ENCODE measurements around the gene NUDT2. TPM values are rescaled to one million over a fixed set of nuclear protein-coding genes. Genes with fewer than 3 reads are reported as not detected.

Gene NUDT2
- total RNA-seq, 2 experiments from 2014 or later: 14.9 to 22.9 TPM

- Mint-ChIP-seq H3K9me3 (ENCODE audit: low read depth) (no peaks in the 10 kb centered on the region), H3K27me3 (no peaks in the 10 kb centered on the region), H3K4me3 (peak overlapping the region; percentile 67), H3K36me3 (ENCODE audit: low read depth) (no peaks in the 10 kb centered on the region), H3K4me1 (peaks cover 36% of the 10 kb centered on the region), H3K27ac (peak overlapping the region; percentile 59)
- CTCF ChIA-PET: interaction anchor here (0.6 to 9.2 kb wide), 16 partner anchors 16 to 455 kb away, joined by 3 to 76 read pairs (median 4); partner anchors contain the start of genes UBAP1 and UBAP2
- peak; percentile 41 for ATAC-seq
- peak; percentile 96 for DNase-seq
- intact Hi-C loops (cut with DNase I, micrococcal nuclease): loop anchor here (1.0 to 5.0 kb wide), 9 partner anchors 79 to 738 kb away; partner anchors contain the start of genes ATOSB (in 1 of the 2), DCAF12 (in 1 of the 2), DNAI1 (in 1 of the 2) and FAM219A (in 1 of the 2)
- POLR2A ChIA-PET: interaction anchor here (0.5 to 0.6 kb wide), 2 partner anchors 357 to 1953 kb away, joined by 3 read pairs; no protein-coding TSS in a partner anchor
Measured at GRCh38 chr9:34379334-34380033, 50.1 kb downstream of the NUDT2 start.

- ChIA-PET CTCF (interaction anchor here (0.6 to 9.2 kb wide), 5 partner anchors 47 to 331 kb away, joined by 3 to 76 read pairs (median 3); partner anchors contain the start of gene UBAP2), POLR2A (no interaction called here)
- H3K27ac Mint-ChIP-seq: peak overlapping the region; percentile 61
- H3K4me1 Mint-ChIP-seq: peaks cover 36% of the 10 kb centered on the region
- peak overlapping the region; percentile 67 for H3K4me3 Mint-ChIP-seq
- intact Hi-C loops (cut with DNase I, micrococcal nuclease): loop anchor here (1.0 to 2.0 kb wide), 5 partner anchors 78 to 564 kb away; partner anchors contain the start of genes DNAI1 (in 1 of the 2) and FAM219A (in 1 of the 2)
- H3K36me3 Mint-ChIP-seq (ENCODE audit: low read depth): no peaks in the 10 kb centered on the region
- DNase-seq (peak; percentile 48), ATAC-seq (no peak)
- H3K27me3 Mint-ChIP-seq: no peaks in the 10 kb centered on the region
- H3K9me3 Mint-ChIP-seq (ENCODE audit: low read depth): no peaks in the 10 kb centered on the region
Measured at GRCh38 chr9:34380034-34380510, 50.7 kb downstream of the NUDT2 start.

- POLR2A ChIA-PET: no interaction called here
- CTCF ChIA-PET: interaction anchor here (0.6 to 9.2 kb wide), 6 partner anchors 24 to 332 kb away, joined by 3 to 76 read pairs (median 3); partner anchors contain the start of gene UBAP2
- peaks cover 31% of the 10 kb centered on the region for H3K4me1 Mint-ChIP-seq
Measured at GRCh38 chr9:34380511-34381315, 51.3 kb downstream of the NUDT2 start.

GRCh38 chr9:34381323-34381722, 52.0 kb downstream of the NUDT2 start:
- peak overlapping the region; percentile 67 for H3K4me3 Mint-ChIP-seq
- peaks cover 25% of the 10 kb centered on the region for H3K4me1 Mint-ChIP-seq
- ChIA-PET CTCF (interaction anchor here (1.1 to 9.2 kb wide), 2 partner anchors 23 to 48 kb away, joined by 3 to 76 read pairs; no protein-coding TSS in a partner anchor), POLR2A (no interaction called here)
- ATAC-seq: no peak
- intact Hi-C loops (cut with DNase I, micrococcal nuclease): loop anchor here in 1 of 2 experiments (2.0 kb wide), 1 partner anchor 125 kb away; no protein-coding TSS in a partner anchor
- H3K27me3 Mint-ChIP-seq: no peaks in the 10 kb centered on the region
- no peaks in the 10 kb centered on the region for H3K36me3 Mint-ChIP-seq (ENCODE audit: low read depth)
- peak overlapping the region; percentile 27 for H3K27ac Mint-ChIP-seq
- no peaks in the 10 kb centered on the region for H3K9me3 Mint-ChIP-seq (ENCODE audit: low read depth)
- peak; percentile 36 for DNase-seq

More at GRCh38 chr9:34380511-34381315, 51.3 kb downstream of the NUDT2 start:
- Mint-ChIP-seq H3K36me3 (ENCODE audit: low read depth) (no peaks in the 10 kb centered on the region), H3K27me3 (no peaks in the 10 kb centered on the region), H3K27ac (peak overlapping the region; percentile 61), H3K4me3 (peak overlapping the region; percentile 67), H3K9me3 (ENCODE audit: low read depth) (no peaks in the 10 kb centered on the region)
- intact Hi-C loops (cut with DNase I, micrococcal nuclease): loop anchor here (1.0 to 2.0 kb wide), 5 partner anchors 78 to 564 kb away; partner anchors contain the start of genes DNAI1 (in 1 of the 2) and FAM219A (in 1 of the 2)
- DNase-seq (peak; percentile 92), ATAC-seq (peak; percentile 54)

GRCh38 chr9:34382054-34382453, 52.7 kb downstream of the NUDT2 start:
- no peak overlapping the region for H3K27ac Mint-ChIP-seq
- H3K9me3 Mint-ChIP-seq (ENCODE audit: low read depth): no peaks in the 10 kb centered on the region
- no peaks in the 10 kb centered on the region for H3K27me3 Mint-ChIP-seq
- DNase-seq (no peak), ATAC-seq (no peak)
- H3K36me3 Mint-ChIP-seq (ENCODE audit: low read depth): no peaks in the 10 kb centered on the region
- H3K4me1 Mint-ChIP-seq: peaks cover 24% of the 10 kb centered on the region
- intact Hi-C loops (cut with DNase I, micrococcal nuclease): no loop called here
- no peak overlapping the region for H3K4me3 Mint-ChIP-seq
- POLR2A ChIA-PET: no interaction called here
- CTCF ChIA-PET: interaction anchor here (9.2 kb wide), 1 partner anchor 49 kb away, joined by 76 read pairs; no protein-coding TSS in a partner anchor

- POLR2A ChIA-PET: interaction anchor here (0.6 kb wide), 1 partner anchor 80 kb away, joined by 3 read pairs; no protein-coding TSS in a partner anchor
- Mint-ChIP-seq H3K36me3 (ENCODE audit: low read depth) (no peaks in the 10 kb centered on the region), H3K27ac (no peak overlapping the region), H3K27me3 (no peaks in the 10 kb centered on the region), H3K4me3 (no peak overlapping the region), H3K9me3 (ENCODE audit: low read depth) (no peaks in the 10 kb centered on the region), H3K4me1 (peaks cover 23% of the 10 kb centered on the region)
- intact Hi-C loops (cut with DNase I, micrococcal nuclease): no loop called here
- CTCF ChIA-PET: interaction anchor here (0.6 kb wide), 1 partner anchor 71 kb away, joined by 4 read pairs; no protein-coding TSS in a partner anchor
- DNase-seq (no peak), ATAC-seq (no peak)
Measured at GRCh38 chr9:34382879-34383278, 53.5 kb downstream of the NUDT2 start.

GRCh38 chr9:34383904-34384303, 54.5 kb downstream of the NUDT2 start:
- DNase-seq (no peak), ATAC-seq (no peak)
- intact Hi-C loops (cut with DNase I, micrococcal nuclease): no loop called here
- POLR2A ChIA-PET: no interaction called here
- Mint-ChIP-seq H3K27ac (no peak overlapping the region), H3K27me3 (no peaks in the 10 kb centered on the region), H3K4me3 (no peak overlapping the region), H3K9me3 (ENCODE audit: low read depth) (no peaks in the 10 kb centered on the region), H3K4me1 (peaks cover 23% of the 10 kb centered on the region), H3K36me3 (ENCODE audit: low read depth) (no peaks in the 10 kb centered on the region)
- CTCF ChIA-PET: interaction anchor here (0.6 kb wide), 2 partner anchors 70 to 244 kb away, joined by 3 to 9 read pairs; no protein-coding TSS in a partner anchor

- Mint-ChIP-seq H3K4me1 (peaks cover 18% of the 10 kb centered on the region), H3K36me3 (ENCODE audit: low read depth) (no peaks in the 10 kb centered on the region), H3K27me3 (no peaks in the 10 kb centered on the region), H3K4me3 (no peak overlapping the region), H3K27ac (no peak overlapping the region), H3K9me3 (ENCODE audit: low read depth) (no peaks in the 10 kb centered on the region)
- DNase-seq (no peak), ATAC-seq (no peak)
- intact Hi-C loops (cut with DNase I, micrococcal nuclease): loop anchor here in 1 of 2 experiments (5.0 kb wide), 1 partner anchor 53 kb away; no protein-coding TSS in a partner anchor
- POLR2A ChIA-PET: no interaction called here
- CTCF ChIA-PET: interaction anchor here (0.6 kb wide), 3 partner anchors 8 to 243 kb away, joined by 3 to 9 read pairs (median 3); partner anchors contain the start of gene MYORG
Measured at GRCh38 chr9:34384368-34385165, 55.2 kb downstream of the NUDT2 start.

- CTCF ChIA-PET: interaction anchor here (1.0 to 1.4 kb wide), 2 partner anchors 18 to 133 kb away, joined by 3 to 5 read pairs; no protein-coding TSS in a partner anchor
- POLR2A ChIA-PET: interaction anchor here (0.5 kb wide), 1 partner anchor 243 kb away, joined by 3 read pairs; no protein-coding TSS in a partner anchor
- no peaks in the 10 kb centered on the region for H3K36me3 Mint-ChIP-seq (ENCODE audit: low read depth)
Measured at GRCh38 chr9:34385561-34386230, 56.3 kb downstream of the NUDT2 start.

More at GRCh38 chr9:34385561-34386230, 56.3 kb downstream of the NUDT2 start:
- Mint-ChIP-seq H3K27me3 (no peaks in the 10 kb centered on the region), H3K9me3 (ENCODE audit: low read depth) (no peaks in the 10 kb centered on the region), H3K27ac (no peak overlapping the region), H3K4me3 (no peak overlapping the region), H3K4me1 (peaks cover 7% of the 10 kb centered on the region)
- ATAC-seq (no peak), DNase-seq (no peak)
- intact Hi-C loops (cut with DNase I, micrococcal nuclease): loop anchor here in 1 of 2 experiments (5.0 kb wide), 1 partner anchor 52 kb away; no protein-coding TSS in a partner anchor
